ENCODE results near the gene VWA5A.

Gene VWA5A

DNA sequence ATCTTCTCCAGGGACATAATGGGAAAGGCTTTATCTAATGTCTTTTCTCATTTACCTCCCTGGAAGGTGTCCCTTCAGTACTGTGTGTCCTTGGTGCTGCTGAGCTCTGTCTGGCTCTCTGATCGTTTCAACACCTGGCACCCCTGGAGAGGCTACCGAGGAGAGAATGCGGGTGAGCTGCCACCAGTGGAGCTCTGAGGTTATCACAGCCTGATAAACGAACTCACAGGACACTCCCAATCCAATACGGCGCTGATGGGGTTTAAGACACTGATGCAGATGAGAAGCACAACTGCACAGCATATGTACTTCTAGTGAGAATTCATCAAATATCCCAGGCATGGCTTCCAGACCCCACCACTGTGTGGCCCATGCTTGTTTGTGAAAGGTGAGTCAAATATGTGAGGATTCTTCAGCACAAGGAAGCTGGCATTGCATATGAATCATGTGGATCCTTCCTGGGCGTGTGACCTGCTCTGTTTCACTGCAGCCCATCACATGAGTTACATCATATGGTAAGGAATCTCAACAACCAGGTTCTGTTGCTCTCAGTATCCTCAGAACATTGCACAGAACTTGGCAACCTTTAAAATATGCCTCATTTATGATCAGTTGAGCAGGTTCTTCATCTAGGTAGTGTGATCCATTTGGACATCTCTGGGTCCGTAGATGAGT is 34.8 kb upstream of the VWA5A start:
- no peak overlapping the region for H3K4me3 ChIP-seq (ENCODE audit: low read length)
- TF ChIP-seq, protein P1, sequence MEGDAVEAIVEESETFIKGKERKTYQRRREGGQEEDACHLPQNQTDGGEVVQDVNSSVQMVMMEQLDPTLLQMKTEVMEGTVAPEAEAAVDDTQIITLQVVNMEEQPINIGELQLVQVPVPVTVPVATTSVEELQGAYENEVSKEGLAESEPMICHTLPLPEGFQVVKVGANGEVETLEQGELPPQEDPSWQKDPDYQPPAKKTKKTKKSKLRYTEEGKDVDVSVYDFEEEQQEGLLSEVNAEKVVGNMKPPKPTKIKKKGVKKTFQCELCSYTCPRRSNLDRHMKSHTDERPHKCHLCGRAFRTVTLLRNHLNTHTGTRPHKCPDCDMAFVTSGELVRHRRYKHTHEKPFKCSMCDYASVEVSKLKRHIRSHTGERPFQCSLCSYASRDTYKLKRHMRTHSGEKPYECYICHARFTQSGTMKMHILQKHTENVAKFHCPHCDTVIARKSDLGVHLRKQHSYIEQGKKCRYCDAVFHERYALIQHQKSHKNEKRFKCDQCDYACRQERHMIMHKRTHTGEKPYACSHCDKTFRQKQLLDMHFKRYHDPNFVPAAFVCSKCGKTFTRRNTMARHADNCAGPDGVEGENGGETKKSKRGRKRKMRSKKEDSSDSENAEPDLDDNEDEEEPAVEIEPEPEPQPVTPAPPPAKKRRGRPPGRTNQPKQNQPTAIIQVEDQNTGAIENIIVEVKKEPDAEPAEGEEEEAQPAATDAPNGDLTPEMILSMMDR (IDR thresholded peaks at IDR 0.05; ENCODE audit: insufficient read depth, low read depth, low read length, missing control alignments) = peak; percentile 19
- DNase-seq (ENCODE audit: low read depth) = peak; percentile 99

DNA sequence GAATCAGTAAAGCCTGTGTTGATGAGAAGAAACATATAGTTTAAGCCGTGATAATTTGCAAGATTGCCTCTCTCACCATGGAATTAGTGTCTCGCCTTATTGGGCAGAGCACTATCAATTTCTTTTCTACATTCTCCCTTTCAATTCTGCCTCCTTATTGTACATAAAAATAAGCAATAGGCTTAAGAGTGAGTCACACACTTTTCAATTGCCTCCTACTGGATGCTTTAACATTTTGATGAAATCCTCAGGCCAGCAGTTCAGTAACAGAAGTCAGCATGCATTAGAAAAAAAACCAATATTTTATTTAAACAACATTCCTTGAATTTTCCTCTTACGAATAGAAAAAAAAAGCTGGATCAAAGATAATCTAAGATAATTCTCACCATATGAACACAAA is 33.8 kb upstream of the VWA5A start:
- TF ChIP-seq, protein P1 (IDR thresholded peaks at IDR 0.05; ENCODE audit: insufficient read depth, low read depth, low read length, missing control alignments) = no peak
- DNase-seq (ENCODE audit: low read depth) = peak; percentile 57
- no peak overlapping the region for H3K4me3 ChIP-seq (ENCODE audit: low read length)

DNA sequence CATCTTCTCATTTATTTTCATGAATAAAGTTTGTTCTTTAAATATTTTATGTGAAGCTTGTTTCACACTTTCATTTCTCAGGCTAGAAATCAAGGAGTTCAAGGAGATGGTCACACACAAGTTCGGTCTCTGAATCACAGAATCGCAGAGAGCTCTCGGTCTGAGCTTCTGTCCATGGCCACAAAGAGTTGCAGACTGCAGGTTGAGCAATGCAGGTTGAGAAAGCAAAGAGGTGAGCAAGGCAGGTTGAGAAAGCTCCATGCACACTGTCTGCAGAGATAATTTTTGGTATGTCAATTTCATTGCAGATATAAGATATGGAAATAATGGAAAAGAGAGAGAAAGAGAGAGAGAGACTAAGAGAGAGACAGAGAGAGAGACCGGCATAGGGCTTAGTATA is 32.9 kb upstream of the VWA5A start:
- DNase-seq (ENCODE audit: low read depth) = peak; percentile 69
- TF ChIP-seq, protein P1 (IDR thresholded peaks at IDR 0.05; ENCODE audit: insufficient read depth, low read depth, low read length, missing control alignments) = no peak
- H3K4me3 ChIP-seq (ENCODE audit: low read length) = no peak overlapping the region

DNA sequence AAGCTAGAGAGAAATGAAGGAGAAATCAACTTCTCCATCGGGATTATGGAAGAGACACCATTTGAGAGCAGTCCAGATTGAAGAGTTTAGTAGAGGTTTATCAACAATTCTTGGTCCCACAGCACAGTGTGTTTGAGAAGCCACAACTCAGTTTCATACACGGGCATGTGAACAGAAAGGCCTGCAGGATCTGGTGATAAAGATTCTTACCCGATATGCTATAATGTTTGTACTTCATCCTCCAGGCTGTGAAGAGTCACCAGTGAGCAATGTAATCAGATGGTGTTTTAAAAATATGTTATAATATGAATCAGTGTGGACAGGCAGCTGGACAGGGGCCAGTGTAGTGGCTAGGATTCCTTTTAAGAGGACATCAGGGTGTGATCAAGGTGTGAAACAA is 29.7 kb upstream of the VWA5A start:
- H3K4me3 ChIP-seq (ENCODE audit: low read length) = no peak overlapping the region
- peak; percentile 72 for DNase-seq (ENCODE audit: low read depth)
- TF ChIP-seq, protein P1 (IDR thresholded peaks at IDR 0.05; ENCODE audit: insufficient read depth, low read depth, low read length, missing control alignments) = no peak

DNA sequence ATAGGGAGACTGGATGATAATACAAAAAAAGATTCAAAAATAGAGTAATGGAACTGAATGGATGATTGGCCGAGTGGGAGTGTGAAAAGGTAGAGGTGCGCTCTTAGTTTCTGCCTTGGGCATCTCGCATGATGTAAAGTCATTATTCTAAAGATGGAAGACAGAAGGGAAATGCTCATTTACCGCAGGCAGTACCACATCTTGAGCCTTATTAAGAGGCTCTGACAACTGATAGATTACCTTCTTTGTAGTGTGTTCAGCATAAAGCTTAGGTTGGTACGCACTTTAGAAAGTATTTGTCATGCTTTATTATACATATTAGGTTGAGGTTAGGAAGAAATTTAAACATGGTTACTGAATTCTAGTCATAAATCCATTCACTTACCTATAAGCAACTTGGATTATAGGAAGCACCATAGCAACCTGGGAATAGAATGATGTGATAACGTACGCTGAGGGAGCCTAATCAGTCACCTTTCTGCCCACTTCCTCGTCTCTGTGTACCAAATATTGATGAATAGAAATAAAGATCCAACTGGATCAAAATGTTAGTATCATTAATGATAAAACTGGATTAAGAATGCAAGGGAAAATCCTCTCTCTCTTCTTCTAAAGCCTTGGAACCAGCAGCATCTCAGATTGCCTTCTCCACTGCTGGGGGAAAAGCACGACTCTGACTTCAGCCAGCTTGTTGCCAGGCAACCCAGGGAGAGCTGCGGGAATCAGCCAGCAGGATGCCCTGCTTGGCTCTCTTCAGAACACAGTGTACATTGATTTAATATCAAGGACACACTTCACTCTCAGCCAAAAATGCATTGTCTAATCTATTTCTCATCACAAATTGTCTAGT is 29.0 kb upstream of the VWA5A start:
- no peak overlapping the region for H3K4me3 ChIP-seq (ENCODE audit: low read length)
- TF ChIP-seq, protein P1 (IDR thresholded peaks at IDR 0.05; ENCODE audit: insufficient read depth, low read depth, low read length, missing control alignments) = no peak
- DNase-seq (ENCODE audit: low read depth) = no peak

DNA sequence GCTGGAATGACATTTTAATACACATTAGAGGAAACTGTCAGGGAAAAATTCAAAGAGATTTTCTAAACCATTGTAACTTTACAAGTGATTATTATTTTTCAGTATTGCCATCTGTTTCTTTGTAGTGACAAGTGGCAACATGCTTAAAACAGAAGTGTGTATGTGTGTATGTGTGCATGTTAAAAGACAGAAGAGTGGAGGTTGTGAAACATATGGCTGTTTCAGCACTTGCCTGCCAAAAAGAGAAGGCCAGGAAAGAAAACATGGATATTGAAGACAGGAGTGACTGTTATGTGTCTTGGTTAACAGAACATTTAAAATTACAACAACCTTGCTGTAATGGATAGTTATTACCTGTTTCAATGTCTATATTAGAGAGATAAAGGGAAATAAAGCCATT is 24.3 kb upstream of the VWA5A start:
- TF ChIP-seq, protein P1 (IDR thresholded peaks at IDR 0.05; ENCODE audit: insufficient read depth, low read depth, low read length, missing control alignments) = no peak
- DNase-seq (ENCODE audit: low read depth) = peak; percentile 37

More for the DNA sequence above, 24.3 kb upstream of the VWA5A start:
- no peak overlapping the region for H3K4me3 ChIP-seq (ENCODE audit: low read length)

All from epithelial cell of esophagus (primary cell).